NCI-H2081 treated with DMSO at 0.1 percent for 48 hours (cell line): Measurements from ENCODE around the gene ELF5.

ENCODE experiments used
- DNase-seq: peaks from one replicate; lab custom pipeline; 2025; lab: John Stamatoyannopoulos, UW

Gene ELF5

DNA sequence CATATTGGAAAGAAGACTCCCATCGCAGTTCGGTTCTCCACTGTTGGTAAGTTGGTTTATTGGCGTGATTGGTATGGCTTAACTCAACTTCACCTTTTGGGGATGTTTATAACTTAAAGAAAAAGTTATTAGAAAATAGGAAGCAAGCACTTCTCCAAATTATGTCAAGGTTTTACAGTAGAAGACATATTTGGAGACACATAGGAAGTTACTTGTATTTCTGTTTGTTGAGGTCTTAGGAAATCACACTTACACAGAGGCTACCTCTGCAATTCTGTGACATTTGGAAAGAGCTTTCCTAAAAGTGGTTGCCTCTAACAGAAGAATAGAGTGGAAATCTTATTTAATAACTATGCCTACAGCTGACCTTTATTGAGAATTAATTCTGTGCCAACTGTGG, 62.5 kb downstream of the ELF5 start:
- no peak for DNase-seq

DNA sequence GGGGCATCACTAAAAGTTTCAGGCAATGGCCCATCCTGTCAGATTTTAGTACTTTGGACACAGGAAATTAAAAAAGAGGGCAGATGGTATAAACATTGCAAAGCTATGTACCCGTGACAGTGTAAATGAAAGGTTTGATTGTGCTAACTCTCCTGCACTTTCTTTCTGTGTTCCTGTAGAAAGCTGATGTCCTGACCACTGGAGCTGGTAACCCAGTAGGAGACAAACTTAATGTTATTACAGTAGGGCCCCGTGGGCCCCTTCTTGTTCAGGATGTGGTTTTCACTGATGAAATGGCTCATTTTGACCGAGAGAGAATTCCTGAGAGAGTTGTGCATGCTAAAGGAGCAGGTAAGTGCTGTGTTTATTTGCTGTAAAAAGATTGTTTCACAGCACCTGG, 64.6 kb downstream of the ELF5 start:
- DNase-seq: no peak

DNA sequence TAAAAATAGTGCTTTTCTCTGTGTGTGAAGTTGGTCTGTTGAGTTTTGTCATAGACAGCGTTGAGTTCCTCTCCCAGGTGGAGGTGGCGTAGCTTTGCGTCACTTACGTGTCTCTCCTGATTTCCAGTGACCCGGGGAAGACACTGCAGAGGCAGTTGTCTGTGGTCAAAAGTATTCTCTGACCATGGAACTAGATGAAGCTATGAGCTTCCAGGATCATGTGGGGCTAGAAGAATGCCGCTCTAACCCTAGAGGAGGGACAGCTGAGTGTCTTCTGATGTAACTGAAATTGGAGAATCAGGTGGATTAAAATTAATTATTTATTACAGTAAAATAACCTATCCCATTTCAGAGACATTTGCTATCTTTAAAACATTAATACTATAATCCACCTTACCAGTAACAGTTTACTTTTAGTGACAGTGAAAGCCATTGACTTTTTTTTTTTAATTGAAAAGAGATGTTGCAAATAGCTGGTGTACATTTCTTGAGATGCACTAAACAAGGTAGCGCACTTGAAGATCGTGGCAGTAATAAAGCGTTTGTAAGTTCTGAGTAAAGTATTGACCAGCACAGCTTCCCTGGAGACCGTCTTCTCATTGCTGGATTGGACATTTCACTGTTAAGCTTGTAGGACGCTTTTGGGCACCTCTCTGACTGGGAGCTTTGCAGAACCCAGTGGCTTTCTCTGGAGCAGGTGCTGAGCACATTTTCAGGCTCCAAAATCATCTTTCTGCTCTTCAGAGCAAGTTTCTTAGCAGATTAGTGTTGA, 65.2 kb downstream of the ELF5 start:
- no peak for DNase-seq

DNA sequence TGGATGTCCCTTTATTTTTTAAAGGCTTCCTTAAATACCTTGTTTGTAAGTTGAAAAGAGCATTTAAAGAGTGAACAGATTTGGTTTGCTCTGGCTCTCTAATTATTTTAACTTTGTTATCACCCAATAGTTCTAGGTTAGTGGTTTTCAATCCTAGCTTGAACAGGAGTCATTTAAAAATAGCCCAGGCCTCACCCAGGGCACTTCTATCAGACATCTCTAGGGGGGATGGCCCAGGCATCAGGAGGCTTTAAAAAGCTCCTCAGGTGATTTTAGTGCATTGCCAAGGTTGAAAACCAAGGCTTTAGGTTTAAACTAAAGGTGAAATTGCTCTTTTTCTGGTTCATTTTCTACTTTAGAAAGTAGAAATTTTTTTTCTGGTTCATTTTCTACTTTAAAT, 66.5 kb downstream of the ELF5 start:
- no peak for DNase-seq

DNA sequence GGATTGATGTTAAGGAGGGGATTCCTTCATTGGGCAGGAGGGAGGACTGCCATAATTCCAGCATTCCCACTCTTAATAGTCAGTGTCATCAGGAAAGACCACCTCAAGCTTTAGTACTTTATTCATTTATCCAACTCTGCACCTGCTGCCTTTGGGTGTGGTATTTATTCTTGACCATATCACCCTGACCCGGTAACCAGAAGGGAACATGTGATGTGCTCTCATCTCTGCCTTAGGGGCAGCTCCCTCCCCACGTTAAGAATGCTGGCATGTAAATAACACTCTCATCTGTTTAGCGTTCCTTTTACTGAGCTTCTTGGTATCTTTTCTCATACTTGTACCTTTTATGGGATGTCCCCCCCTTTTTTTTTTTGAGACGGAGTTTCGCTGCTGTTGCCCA, 67.2 kb downstream of the ELF5 start:
- DNase-seq: no peak

DNA sequence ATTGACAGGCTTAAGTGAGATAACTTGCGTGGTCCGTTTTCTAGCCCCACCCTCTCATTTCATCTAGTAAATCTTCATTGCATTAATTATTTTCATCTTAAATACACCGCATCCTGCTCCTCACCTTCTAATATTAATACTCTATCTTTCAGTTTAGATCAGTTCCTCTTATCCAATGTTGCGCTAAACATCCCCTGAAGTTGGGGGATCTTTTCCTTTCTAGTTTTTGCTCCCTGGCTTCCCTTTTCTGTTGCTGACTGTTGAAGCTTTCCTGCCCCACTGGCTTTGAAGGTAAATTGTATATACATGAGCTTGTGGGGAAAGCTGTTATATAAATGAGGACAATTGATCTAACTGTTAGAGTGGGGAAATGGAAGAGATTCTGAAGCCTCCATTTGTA, 67.6 kb downstream of the ELF5 start:
- no peak for DNase-seq

DNA sequence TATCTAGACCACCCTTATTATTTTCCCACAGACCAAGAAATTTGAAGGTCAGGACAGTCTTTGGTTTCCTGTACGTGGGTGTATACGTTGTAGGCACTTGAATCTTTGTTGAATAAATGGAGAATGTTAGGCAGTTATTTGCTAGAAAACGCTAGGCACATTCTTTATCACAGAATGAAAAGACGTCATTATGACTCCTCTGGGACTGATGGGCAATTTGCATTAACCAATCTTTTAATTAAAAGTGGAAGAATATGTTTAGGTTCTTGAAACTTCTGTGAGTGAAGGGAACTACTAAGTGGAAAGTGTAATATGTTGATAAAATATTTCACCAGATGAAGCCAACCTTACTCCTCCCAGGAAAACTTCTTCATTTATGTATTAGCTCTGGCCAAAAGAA, 69.2 kb downstream of the ELF5 start:
- DNase-seq: no peak

DNA sequence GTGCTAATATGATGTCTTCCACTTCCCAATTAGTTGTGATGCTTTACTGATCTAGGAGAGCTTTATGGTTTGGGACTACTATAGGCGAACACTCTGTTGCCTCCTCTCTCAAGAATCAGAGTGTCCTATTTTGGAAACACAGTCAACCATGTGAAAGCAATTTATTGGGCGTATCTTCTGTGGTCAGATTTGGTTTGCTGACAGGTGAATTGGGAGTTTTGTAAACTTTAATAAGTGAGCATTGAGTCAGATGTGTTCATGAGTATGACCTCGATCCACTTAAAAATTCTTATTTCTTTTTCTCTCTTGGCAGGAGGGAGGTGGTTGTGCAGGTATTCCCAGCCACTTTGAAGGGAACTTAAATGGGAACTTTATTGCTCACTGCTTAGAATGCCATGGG, 70.5 kb downstream of the ELF5 start:
- no peak for DNase-seq

DNA sequence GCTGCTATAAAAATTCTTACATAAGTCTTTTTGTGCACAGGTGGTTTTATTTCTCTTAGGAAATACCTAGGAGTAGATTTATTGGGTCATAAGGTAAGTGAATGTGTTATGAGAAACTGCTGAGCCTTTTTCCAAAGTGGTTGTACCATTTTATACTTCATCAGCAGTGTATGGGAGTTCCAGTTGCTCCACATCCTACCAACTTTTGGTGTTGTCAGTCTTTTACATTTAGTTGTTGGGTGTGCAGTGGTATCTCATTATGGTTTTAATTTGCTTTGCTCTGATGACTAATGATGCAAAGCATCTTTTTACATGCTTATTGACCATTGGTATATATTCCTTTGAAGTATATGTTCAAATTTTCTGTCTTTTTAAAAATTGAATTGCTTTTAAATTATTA, 71.8 kb downstream of the ELF5 start:
- no peak for DNase-seq

DNA sequence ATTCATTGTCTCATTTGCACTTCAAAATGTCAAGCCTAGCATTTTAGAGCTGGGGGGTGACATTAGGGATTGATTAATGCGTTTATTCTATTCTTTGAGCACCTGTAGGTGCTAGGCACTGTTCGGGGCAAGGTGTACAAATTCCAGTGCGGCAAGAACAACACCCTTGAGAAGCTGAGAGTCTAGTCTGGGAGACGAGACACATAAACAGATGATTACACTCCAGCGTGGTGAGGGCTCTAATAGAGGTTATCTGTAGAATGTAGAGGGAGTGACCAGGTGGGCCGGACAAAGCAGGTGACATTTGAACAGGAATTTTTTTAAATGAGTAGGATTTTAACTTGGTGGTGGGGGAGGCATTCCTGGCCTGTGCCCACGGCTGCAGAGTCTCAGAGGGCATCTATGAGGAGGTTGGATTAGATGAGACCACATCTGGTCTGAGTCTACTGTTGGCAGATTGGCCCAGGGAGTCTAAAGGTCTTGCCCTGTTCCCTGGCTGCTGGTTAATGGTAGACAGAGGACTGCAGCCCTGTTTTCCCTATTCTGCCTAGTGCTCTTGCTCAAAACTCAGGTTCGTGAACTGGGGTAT, 73.9 kb downstream of the ELF5 start:
- no peak for DNase-seq

DNA sequence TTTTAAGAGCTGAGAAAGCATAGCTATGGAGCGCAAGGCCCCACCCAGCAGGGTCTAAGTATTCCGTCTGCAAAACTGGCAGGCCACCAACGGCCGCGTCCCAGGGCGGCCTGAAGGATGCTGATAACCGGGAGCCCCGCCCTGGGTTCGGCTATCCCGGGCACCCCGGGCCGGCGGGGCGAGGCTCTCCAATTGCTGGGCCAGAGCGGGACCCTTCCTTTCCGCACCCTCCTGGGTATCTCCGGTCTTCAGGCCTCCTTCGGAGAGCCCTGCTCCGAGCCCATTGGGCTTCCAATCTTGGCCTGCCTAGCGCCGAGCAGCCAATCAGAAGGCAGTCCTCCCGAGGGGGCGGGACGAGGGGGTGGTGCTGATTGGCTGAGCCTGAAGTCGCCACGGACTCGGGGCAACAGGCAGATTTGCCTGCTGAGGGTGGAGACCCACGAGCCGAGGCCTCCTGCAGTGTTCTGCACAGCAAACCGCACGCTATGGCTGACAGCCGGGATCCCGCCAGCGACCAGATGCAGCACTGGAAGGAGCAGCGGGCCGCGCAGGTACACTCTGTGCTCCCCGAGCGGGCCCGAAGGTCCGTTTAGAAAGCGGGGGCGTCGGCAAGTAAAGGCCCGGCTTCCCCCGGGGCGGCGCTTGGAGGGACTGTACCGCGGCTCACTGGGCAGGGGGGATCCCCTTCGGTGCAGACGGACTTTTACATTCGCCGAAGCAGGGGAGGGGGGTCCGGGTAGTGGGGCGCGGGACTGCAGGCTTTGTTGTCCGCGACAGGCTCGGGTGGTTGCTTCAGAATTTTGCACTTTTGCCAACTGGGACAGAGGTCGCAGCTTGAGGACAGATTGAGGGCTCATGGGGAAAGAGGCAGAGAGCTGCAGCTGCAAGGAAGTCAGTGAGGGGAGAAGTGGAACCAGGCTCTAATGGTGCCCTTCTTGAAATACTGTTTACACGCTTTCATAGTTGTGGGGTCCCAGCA, 74.8 kb downstream of the ELF5 start, which contains the start of gene CAT:
Gene CAT, plus strand, starts transcription at position 406 of the 979 bp plus-strand sequence. Its CDS starts 80 bp downstream, at position 486.
- DNase-seq: peak; percentile 77

DNA sequence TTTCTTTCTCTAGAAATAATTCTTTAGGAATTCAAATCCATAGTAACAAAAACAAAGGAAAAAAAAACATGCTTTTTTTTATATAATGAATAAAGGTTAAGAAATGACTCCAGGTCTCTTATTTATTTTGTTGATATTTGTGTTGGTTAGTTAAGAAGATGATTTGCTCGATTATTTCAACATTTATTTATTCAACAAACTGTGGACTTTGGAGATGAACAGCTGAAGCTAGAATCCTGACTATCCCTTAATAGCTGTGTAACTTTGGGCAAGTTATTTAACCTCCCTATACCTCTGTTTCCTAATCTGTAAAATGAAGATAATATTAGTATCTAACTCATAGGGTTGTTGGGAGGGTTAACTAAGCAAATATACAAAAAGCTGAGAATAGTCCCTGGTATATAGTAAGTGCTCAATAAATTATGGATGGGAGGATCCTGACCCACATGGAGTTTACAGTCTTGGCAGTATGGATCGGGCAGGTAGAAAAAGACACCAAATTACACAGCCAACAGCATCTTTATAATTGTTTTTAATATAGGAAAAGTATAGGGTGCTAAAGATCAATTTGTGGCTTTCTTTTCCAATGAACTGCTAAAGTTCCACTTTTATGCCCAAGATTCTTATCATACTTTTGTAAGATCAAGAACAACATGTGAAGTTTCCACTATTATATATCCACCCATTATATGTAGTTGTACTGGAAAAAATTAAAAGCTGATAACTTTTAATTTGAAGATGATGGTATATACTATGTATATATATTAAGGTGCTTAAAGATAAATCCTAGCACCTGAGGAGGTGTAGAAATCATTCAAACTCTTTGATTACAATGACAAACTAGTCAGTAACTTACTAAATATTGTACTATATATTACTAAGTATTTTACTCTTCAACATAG, 76.1 kb downstream of the ELF5 start:
- DNase-seq: no peak

DNA sequence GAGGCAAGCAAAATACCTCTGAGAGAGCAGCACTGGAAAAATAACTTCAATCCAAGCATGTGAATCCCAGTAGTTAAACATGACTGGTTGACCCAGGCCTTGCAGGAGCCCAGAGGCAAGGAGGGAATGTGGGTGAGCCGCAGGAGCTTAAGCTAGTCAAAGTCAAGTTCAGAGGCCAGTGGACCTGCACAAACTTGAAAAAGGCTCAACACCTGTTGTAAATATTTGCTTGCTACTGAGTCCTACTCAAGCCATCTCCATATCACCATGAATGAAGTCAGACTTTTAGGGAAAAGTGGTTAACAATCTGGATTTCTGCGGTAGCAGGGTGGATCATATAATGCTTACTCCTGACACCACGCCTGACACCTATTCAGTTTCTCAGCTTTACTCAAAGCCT, 79.7 kb downstream of the ELF5 start:
- no peak for DNase-seq

DNA sequence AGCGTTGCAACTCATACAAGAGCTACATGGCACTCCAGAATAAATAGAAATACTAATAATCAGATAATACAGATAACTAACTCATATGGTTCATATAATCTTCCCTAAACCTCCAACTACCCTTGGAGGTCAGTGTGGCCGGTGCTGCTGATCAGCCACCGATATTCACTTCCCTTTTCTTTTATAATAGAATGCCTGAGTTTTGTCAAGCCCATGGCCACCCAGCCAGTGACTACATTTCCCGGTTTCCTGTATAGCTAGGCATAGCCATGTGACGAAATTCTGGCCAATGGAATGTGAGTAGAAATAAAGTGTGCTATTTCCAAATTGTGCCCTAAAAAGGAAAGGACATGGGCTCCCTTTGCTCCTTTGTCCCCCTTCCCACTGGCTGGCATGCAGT, 80.8 kb downstream of the ELF5 start:
- no peak for DNase-seq

DNA sequence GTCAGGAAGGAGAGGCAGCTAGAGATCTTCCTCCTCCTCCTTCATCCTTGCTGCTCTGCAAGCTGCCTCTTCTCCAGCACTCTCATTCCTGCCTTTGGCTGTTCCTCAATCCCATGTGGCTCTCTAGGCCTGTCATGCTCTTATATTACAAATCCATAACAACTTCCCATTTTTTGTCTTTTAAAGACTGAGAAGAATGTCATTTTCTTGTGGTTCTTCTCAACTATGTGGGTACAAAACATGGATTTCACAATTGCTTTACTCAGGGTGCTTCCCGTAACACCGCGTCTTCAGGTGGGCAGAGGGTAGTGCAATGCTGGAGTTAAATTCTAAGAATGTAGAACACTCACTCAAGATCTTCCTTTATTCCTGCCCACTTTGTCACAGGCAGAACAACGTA, 81.6 kb downstream of the ELF5 start:
- DNase-seq: no peak
